OCI-LY3 (cell line): ENCODE measurements around the gene PTPN1.

ENCODE experiments used
- H2AFZ ChIP-seq: fragments of 200-600, 300-600 bp; shearing (Covaris generic); 2 replicates; pipeline ENCODE4 v1.6.0; 2014; ENCODE audit warnings: antibody characterized with exemption, low read depth, low read length
- H3K27ac ChIP-seq: fragments of 200-600, 300-600 bp; sonication (generic); 2 replicates; pipeline ENCODE4 v1.5.1; 2014; ENCODE audit warnings: mild to moderate bottlenecking, low read length, moderate library complexity, mixed read lengths
- H3K27me3 ChIP-seq: fragments of 200-600, 300-600 bp; sonication (generic); 2 replicates; pipeline ENCODE4 v1.6.1; 2014; ENCODE audit warnings: low read depth, low read length, mixed read lengths
- H3K36me3 ChIP-seq: fragments of 200-600, 300-600 bp; sonication (generic); replicated peaks from 2 replicates; pipeline ENCODE3; 2014; ENCODE audit warnings: low read depth, low read length, mixed read lengths
- H3K4me1 ChIP-seq: fragments of 300-600, 200-600 bp; sonication (generic); 2 replicates; pipeline ENCODE4 v1.6.1; 2014; ENCODE audit warnings: low read length, mixed read lengths
- H3K4me2 ChIP-seq: fragments of 200-600, 300-600 bp; sonication (generic); 2 replicates; pipeline ENCODE4 v1.6.1; 2014; ENCODE audit warnings: low read length, mixed read lengths
- H3K4me3 ChIP-seq: fragments of 300-600, 200-600 bp; sonication (generic); 2 replicates; pipeline ENCODE4 v1.5.1; 2014; ENCODE audit warnings: antibody characterized with exemption, mild to moderate bottlenecking, low read length, moderate library complexity
- H3K79me2 ChIP-seq: fragments of 300-600, 200-600 bp; shearing (Covaris generic); 2 replicates; pipeline ENCODE4 v1.6.1; 2014; ENCODE audit warnings: mild to moderate bottlenecking, low read length, mixed read lengths
- H3K9ac ChIP-seq: fragments of 300-600, 200-600 bp; shearing (Covaris generic); 2 replicates; pipeline ENCODE4 v1.6.0; 2014; ENCODE audit warnings: mild to moderate bottlenecking, low read length, moderate library complexity
- H3K9me3 ChIP-seq: fragments of 200-600, 300-600 bp; shearing (Covaris generic); 2 replicates; pipeline ENCODE4 v1.6.1; 2014; ENCODE audit warnings: low read length, mixed read lengths; ENCODE audit not compliant: insufficient read depth
- H4K20me1 ChIP-seq: fragments of 200-600, 300-600 bp; sonication (generic); 2 replicates; pipeline ENCODE4 v1.6.1; 2016; ENCODE audit warnings: low read length, mixed read lengths; ENCODE audit not compliant: insufficient read depth
- CTCF ChIP-seq: fragments of 200-600, 300-600 bp; sonication (generic); IDR thresholded peaks from 2 replicates; pipeline ENCODE4 v1.5.1; 2014; ENCODE audit warnings: antibody characterized with exemption, low read length, low read depth
- EZH2phosphoT487 ChIP-seq: fragments of 200-600 bp; shearing (Covaris generic); IDR thresholded peaks from 2 replicates; pipeline ENCODE4 v1.6.1; 2018; ENCODE audit warnings: antibody characterized with exemption, mixed run types, low read depth

Gene PTPN1

GRCh38 chr20:50523552-50524167 is 13.5 kb downstream of the PTPN1 start:
- no peak for TF ChIP-seq EZH2phosphoT487
- TF ChIP-seq CTCF, result no peak
- peak overlapping the region; percentile 68 for H3K27ac ChIP-seq
- H3K4me2 ChIP-seq, result peak overlapping the region; percentile 62
- H3K79me2 ChIP-seq, result peaks cover 100% of the 10 kb centered on the region
- H3K9me3 ChIP-seq, result 0 out of 2 replicates have a peak, but pooled peaks cover 3% of the 10 kb centered on the region
- peaks cover 62% of the 10 kb centered on the region for H3K36me3 ChIP-seq
- H3K9ac ChIP-seq, result peak overlapping the region; percentile 15
- H3K4me3 ChIP-seq, result peak overlapping the region; percentile 38
- H3K4me1 ChIP-seq, result peaks cover 92% of the 10 kb centered on the region
- H3K27me3 ChIP-seq, result no peaks in the 10 kb centered on the region
- H4K20me1 ChIP-seq, result peaks cover 93% of the 10 kb centered on the region
- H2AFZ ChIP-seq, result no peak overlapping the region

- Histone ChIP-seq H3K27me3 (no peaks in the 10 kb centered on the region), H3K4me3 (no peak overlapping the region), H2AFZ (no peak overlapping the region), H3K9me3 (0 out of 2 replicates have a peak, but pooled peaks cover 3% of the 10 kb centered on the region), H3K27ac (no peak overlapping the region), H4K20me1 (peaks cover 94% of the 10 kb centered on the region), H3K79me2 (peaks cover 100% of the 10 kb centered on the region), H3K9ac (no peak overlapping the region), H3K4me1 (peaks cover 91% of the 10 kb centered on the region), H3K4me2 (no peak overlapping the region), H3K36me3 (peaks cover 50% of the 10 kb centered on the region)
- TF ChIP-seq EZH2phosphoT487 (no peak), CTCF (no peak)
Measured at GRCh38 chr20:50525681-50526080, 15.5 kb downstream of the PTPN1 start.

- Histone ChIP-seq H3K79me2 (peaks cover 100% of the 10 kb centered on the region), H3K9ac (no peak overlapping the region), H3K9me3 (0 out of 2 replicates have a peak, but pooled peaks cover 3% of the 10 kb centered on the region)
Measured at GRCh38 chr20:50526403-50526989, 16.3 kb downstream of the PTPN1 start.

More at GRCh38 chr20:50526403-50526989, 16.3 kb downstream of the PTPN1 start:
- no peak for TF ChIP-seq EZH2phosphoT487
- no peak for TF ChIP-seq CTCF
- Histone ChIP-seq H3K36me3 (peaks cover 47% of the 10 kb centered on the region), H3K4me2 (peak overlapping the region; percentile 9), H4K20me1 (peaks cover 94% of the 10 kb centered on the region), H3K4me1 (peaks cover 91% of the 10 kb centered on the region), H3K27ac (peak overlapping the region; percentile 73), H3K4me3 (no peak overlapping the region), H3K27me3 (no peaks in the 10 kb centered on the region), H2AFZ (no peak overlapping the region)
